Mammary epithelial cell (primary cell): ENCODE measurements around the gene C17orf67.

ENCODE experiments used
- CTCF ChIP-seq, 2 donors: IDR thresholded peaks in 1 of 2; conservative IDR thresholded peaks in 1 of 2; 2 replicates each; pipeline ENCODE4 v1.5.1; 2011 to 2012; ENCODE audit warnings: inconsistent platforms in 2 of 2, low read length in 2 of 2, mild to moderate bottlenecking in 2 of 2, control low read depth in 1 of 2, low read depth in 1 of 2; ENCODE audit not compliant: insufficient read depth in 1 of 2; ENCODE audit errors: extremely low read depth in 1 of 2
- EZH2 ChIP-seq: IDR thresholded peaks from 2 replicates; pipeline ENCODE4 v1.6.1; 2012; ENCODE audit warnings: low read length, inconsistent platforms, borderline replicate concordance

GRCh38 chr17:56820207-56820606 lies 13.5 kb downstream of the C17orf67 start:
- TF ChIP-seq CTCF (conservative IDR thresholded peaks at IDR 0.05 in 1 of 2, IDR thresholded peaks at IDR 0.05 in 1 of 2; ENCODE audit: extremely low read depth in 1 of 2, insufficient read depth in 1 of 2, low read depth in 1 of 2, low read length in 2 of 2) (no peak), EZH2 (no peak)
